Measurements from ENCODE around the gene RHCE. TPM values are rescaled to one million over a fixed set of nuclear protein-coding genes. Genes with fewer than 3 reads are reported as not detected.

Gene RHCE
- total RNA-seq, 1 donor from 2014 or later = not detected

DNA sequence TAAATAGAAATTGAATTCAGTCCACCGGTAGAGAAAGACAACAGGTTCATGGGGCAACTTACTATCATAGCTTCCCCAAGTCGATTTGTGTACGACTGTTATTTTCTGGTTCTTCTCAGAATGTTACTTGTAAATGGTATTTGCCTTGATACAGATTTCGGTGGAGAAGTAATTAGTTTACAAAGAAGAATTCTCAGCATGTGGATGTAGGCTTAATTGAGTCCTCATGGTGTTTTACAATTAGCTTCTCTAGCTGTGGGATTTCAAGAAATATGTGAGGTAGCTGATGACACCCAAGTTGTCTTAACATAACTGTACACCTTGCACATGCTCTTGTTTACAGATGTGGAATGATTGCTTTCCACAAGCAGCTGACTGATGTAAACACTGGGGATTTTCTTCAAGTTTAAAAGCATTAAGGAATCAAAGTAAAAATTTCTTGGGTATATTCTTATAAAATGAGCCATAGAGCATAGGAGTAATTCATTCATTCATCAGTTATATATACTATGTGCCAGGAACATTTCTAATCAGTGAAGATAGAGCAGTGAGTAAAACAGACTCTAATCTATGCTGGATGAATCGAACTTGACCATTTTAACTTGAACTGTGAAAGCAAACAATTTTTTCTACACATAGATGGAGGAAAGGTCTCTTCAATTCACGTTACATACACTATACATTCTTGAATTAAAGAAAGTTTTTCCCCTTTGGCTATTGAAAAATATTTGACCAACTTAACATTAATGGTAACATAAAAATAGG lies 11.5 kb upstream of the RHCE start:
- TF ChIP-seq, protein P1, sequence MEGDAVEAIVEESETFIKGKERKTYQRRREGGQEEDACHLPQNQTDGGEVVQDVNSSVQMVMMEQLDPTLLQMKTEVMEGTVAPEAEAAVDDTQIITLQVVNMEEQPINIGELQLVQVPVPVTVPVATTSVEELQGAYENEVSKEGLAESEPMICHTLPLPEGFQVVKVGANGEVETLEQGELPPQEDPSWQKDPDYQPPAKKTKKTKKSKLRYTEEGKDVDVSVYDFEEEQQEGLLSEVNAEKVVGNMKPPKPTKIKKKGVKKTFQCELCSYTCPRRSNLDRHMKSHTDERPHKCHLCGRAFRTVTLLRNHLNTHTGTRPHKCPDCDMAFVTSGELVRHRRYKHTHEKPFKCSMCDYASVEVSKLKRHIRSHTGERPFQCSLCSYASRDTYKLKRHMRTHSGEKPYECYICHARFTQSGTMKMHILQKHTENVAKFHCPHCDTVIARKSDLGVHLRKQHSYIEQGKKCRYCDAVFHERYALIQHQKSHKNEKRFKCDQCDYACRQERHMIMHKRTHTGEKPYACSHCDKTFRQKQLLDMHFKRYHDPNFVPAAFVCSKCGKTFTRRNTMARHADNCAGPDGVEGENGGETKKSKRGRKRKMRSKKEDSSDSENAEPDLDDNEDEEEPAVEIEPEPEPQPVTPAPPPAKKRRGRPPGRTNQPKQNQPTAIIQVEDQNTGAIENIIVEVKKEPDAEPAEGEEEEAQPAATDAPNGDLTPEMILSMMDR (IDR thresholded peaks at IDR 0.05; ENCODE audit: unreplicated experiment) = no peak
- H3K36me3 Mint-ChIP-seq (ENCODE audit: insufficient read depth) = no peaks in the 10 kb centered on the region
- peak overlapping the region; percentile 68 for H3K27ac Mint-ChIP-seq
- H3K9me3 Mint-ChIP-seq (ENCODE audit: low read depth) = no peaks in the 10 kb centered on the region
- peaks cover 13% of the 10 kb centered on the region for H3K27me3 Mint-ChIP-seq
- peak overlapping the region; percentile 84 for H3K4me3 Mint-ChIP-seq (ENCODE audit: low read depth)
- H3K4me1 Mint-ChIP-seq (ENCODE audit: low read depth) = peaks cover 25% of the 10 kb centered on the region
- DNase-seq (ENCODE audit: low spot score, unreplicated experiment) = no peak

DNA sequence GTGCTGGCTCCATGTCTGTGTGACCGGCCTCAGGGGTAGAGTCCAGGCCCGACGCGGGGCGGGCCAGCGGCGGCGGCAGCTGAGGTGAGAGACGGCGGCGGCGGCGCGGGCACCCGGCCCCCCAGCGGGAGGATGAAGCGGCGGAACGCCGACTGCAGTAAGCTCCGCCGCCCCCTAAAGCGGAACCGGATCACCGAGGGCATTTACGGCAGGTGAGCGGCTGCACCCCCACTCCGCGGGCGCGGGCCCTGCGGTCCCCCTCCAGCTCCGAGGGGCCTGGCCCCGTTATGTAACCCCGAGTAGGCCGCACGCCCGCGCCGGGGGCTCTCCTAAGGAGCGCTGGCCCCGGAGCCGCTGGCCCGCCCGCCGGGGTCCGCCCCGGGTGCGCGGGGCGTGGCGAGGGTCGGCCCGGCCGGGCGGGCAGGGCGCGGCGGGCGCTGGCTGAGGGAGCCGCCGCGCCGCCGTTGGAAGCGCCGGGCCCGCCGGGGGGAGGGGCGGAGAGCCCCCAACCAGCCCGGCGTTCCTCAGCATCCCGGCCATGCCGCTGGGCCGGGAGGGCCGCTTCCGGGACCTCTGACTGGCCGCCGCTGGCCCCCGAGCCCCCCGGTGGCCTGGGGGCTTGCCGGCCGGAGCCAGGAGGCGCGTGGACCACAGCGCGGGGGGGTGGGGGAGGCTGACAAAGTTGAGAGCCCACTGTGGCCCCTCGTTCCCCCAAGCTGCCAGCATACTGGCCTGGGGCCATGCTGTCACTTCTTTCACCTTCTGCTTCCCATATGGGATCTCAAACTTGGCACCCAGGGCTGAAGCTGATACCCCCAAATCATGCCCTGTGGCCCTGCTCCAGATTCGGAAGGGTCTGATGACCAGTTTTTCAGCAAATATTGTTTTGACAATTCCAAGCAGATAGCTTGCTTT lies 10.6 kb upstream of the RHCE start:
- Mint-ChIP-seq H3K4me3 (ENCODE audit: low read depth) (peak overlapping the region; percentile 96), H3K4me1 (ENCODE audit: low read depth) (peaks cover 25% of the 10 kb centered on the region), H3K36me3 (ENCODE audit: insufficient read depth) (no peaks in the 10 kb centered on the region), H3K27ac (peak overlapping the region; percentile 68), H3K27me3 (peaks cover 13% of the 10 kb centered on the region), H3K9me3 (ENCODE audit: low read depth) (no peaks in the 10 kb centered on the region)
- TF ChIP-seq, protein P1 (IDR thresholded peaks at IDR 0.05; ENCODE audit: unreplicated experiment) = peak; percentile 15
- DNase-seq (ENCODE audit: low spot score, unreplicated experiment) = no peak

DNA sequence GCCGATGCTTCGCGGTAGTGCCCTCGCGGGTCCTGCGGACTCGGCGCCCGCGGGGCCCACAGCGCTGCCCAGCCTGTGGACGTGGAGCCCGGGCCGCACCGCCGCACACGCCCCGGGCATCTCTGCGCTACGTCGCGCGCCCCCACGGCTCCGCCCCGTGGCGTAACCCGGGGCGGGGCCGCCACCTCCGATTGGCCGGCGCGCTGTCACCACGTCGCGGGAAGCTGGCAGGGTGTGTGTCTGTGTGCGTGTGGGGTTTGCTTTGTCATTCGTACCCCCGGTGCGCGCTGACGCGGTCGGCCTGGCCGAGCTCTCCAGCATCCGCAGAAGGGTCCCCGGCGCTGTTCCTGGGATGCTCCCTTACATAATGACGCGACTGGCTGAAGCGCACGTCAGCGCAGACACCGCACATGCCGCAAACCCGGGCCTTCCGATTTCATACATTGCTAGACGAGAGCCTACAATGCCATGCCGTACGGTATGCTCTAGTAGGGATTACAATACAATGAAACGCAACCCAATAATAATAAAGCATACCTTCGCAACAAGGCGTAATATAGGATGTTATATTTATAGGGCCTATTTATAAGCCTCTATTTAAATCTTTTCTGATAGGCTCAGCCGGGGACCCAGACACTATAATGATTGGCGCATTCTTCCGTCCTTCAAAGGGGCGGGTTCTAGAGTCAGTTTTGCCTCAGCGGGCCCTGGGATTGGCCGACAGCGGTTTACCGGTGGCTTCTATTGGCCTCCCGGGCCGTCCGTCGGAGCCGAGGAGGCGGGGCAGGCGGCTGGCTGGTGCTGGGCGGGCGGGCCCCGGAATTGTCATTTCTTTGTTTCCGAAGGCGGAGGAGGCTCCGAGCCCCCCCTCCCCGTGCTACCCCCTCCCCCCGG lies 9.7 kb upstream of the RHCE start, which contains the start of gene MACO1:
Gene MACO1 (plus strand): TSS at position 825 of the 894 bp plus-strand sequence. CDS start 202 bp downstream, outside the sequence.
- TF ChIP-seq, protein P1 (IDR thresholded peaks at IDR 0.05; ENCODE audit: unreplicated experiment) = no peak
- Mint-ChIP-seq H3K4me1 (ENCODE audit: low read depth) (peaks cover 21% of the 10 kb centered on the region), H3K27ac (peak within 1 kb of the TSS; percentile 100), H3K4me3 (ENCODE audit: low read depth) (peak within 1 kb of the TSS; percentile 96), H3K9me3 (ENCODE audit: low read depth) (no peaks in the 10 kb centered on the region), H3K36me3 (ENCODE audit: insufficient read depth) (no peaks in the 10 kb centered on the region), H3K27me3 (peaks cover 13% of the 10 kb centered on the region)
- peak; percentile 95 for DNase-seq (ENCODE audit: low spot score, unreplicated experiment)

DNA sequence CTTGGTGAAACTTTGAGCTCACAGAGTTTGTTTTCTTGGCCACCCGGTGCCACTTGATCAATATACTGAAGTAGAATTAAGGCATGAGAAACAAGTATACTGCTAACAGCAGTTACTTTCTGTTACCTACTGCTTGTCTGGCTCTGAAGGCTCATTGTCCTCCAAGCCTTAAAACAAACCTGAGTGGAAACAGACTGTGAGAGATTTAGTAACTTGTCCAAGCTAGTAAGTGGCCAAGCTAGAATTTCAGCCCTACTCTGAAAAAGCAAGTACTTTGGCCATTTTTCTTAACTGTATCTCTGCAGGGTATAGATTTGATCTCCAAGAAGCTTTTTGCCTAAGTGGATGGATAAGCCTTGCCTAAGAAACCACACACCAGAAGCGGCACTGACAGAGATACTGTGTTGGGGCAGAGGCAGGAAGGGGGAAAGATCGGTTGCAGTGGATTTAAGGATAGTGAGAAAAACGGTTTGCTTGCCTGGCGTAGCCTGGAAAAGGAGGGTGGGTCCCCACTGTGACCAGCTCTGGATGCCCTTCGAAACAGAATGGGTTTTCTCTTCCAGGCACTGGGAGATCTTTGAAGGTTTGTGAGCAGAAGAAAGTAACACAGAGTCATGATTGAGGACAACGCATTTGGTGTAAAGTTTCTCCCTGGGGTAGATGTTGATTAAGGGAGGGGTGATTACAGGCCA lies 8.0 kb upstream of the RHCE start:
- Mint-ChIP-seq H3K27me3 (peaks cover 18% of the 10 kb centered on the region), H3K4me3 (ENCODE audit: low read depth) (peak overlapping the region; percentile 68), H3K36me3 (ENCODE audit: insufficient read depth) (no peaks in the 10 kb centered on the region), H3K4me1 (ENCODE audit: low read depth) (peaks cover 16% of the 10 kb centered on the region), H3K9me3 (ENCODE audit: low read depth) (no peaks in the 10 kb centered on the region), H3K27ac (no peak overlapping the region)
- TF ChIP-seq, protein P1 (IDR thresholded peaks at IDR 0.05; ENCODE audit: unreplicated experiment) = no peak
- no peak for DNase-seq (ENCODE audit: low spot score, unreplicated experiment)
